ENCODE measurements around the gene ROR1. TPM values are rescaled to one million over a fixed set of nuclear protein-coding genes. Genes with fewer than 3 reads are reported as not detected.

Gene ROR1
- total RNA-seq, 2 experiments from 2014 or later, result 0.47 to 1.4 TPM

GRCh38 chr1:63804829-63805484 is 31.1 kb downstream of the ROR1 start:
- Histone ChIP-seq H3K4me1 (ENCODE audit: insufficient read depth, low read length, poor library complexity, severe bottlenecking) (peaks cover 4% of the 10 kb centered on the region), H3K9me3 (ENCODE audit: low read length) (0 out of 2 replicates have a peak, but pooled peaks cover 5% of the 10 kb centered on the region), H3K27ac (ENCODE audit: low read depth, low read length, poor library complexity, severe bottlenecking) (no peak overlapping the region), H4K20me1 (ENCODE audit: insufficient read depth, low read length) (no peaks in the 10 kb centered on the region), H3K79me2 (ENCODE audit: insufficient read depth, low read depth, low read length) (no peaks in the 10 kb centered on the region), H3K4me2 (ENCODE audit: low read length) (no peak overlapping the region), H3K4me3 (ENCODE audit: low read depth, low read length, poor library complexity, severe bottlenecking) (no peak overlapping the region), H2AFZ (ENCODE audit: low read length) (no peak overlapping the region), H3K36me3 (ENCODE audit: insufficient read depth, low read length) (no peaks in the 10 kb centered on the region), H3K9me2 (ENCODE audit: insufficient read depth, low read length) (no peaks in the 10 kb centered on the region)
- no peak for TF ChIP-seq EZH2phosphoT487 (IDR thresholded peaks at IDR 0.05; ENCODE audit: borderline replicate concordance, low read depth, low read length)
- no peak for TF ChIP-seq CTCF (conservative IDR thresholded peaks at IDR 0.05; ENCODE audit: low read length)
- ChIA-PET POLR2A (no interaction called here), CTCF (ENCODE audit: unreplicated experiment) (no interaction called here)
- no peak for DNase-seq (ENCODE audit: low spot score)
- intact Hi-C loops (cut with micrococcal nuclease; ENCODE audit: unreplicated experiment), result no loop called here
- BruUV-seq (replicated peaks), result no TSS peak

GRCh38 chr1:63807046-63807445 is 33.2 kb downstream of the ROR1 start:
- Histone ChIP-seq H2AFZ (ENCODE audit: low read length) (no peak overlapping the region), H3K27ac (ENCODE audit: low read depth, low read length, poor library complexity, severe bottlenecking) (no peak overlapping the region), H3K4me1 (ENCODE audit: insufficient read depth, low read length, poor library complexity, severe bottlenecking) (peaks cover 4% of the 10 kb centered on the region), H4K20me1 (ENCODE audit: insufficient read depth, low read length) (no peaks in the 10 kb centered on the region), H3K36me3 (ENCODE audit: insufficient read depth, low read length) (no peaks in the 10 kb centered on the region), H3K4me2 (ENCODE audit: low read length) (no peak overlapping the region), H3K9me3 (ENCODE audit: low read length) (0 out of 2 replicates have a peak, but pooled peaks cover 5% of the 10 kb centered on the region), H3K4me3 (ENCODE audit: low read depth, low read length, poor library complexity, severe bottlenecking) (no peak overlapping the region), H3K9me2 (ENCODE audit: insufficient read depth, low read length) (no peaks in the 10 kb centered on the region), H3K79me2 (ENCODE audit: insufficient read depth, low read depth, low read length) (no peaks in the 10 kb centered on the region)
- intact Hi-C loops (cut with micrococcal nuclease; ENCODE audit: unreplicated experiment), result no loop called here
- no peak for DNase-seq (ENCODE audit: low spot score)
- ChIA-PET CTCF (ENCODE audit: unreplicated experiment) (no interaction called here), POLR2A (no interaction called here)
- TF ChIP-seq CTCF (conservative IDR thresholded peaks at IDR 0.05; ENCODE audit: low read length), result no peak
- no peak for TF ChIP-seq EZH2phosphoT487 (IDR thresholded peaks at IDR 0.05; ENCODE audit: borderline replicate concordance, low read depth, low read length)
- no TSS peak for BruUV-seq (replicated peaks)

- Histone ChIP-seq H2AFZ (ENCODE audit: low read length) (no peak overlapping the region), H3K4me1 (ENCODE audit: insufficient read depth, low read length, poor library complexity, severe bottlenecking) (no peaks in the 10 kb centered on the region), H3K4me2 (ENCODE audit: low read length) (no peak overlapping the region), H3K4me3 (ENCODE audit: low read depth, low read length, poor library complexity, severe bottlenecking) (no peak overlapping the region), H3K9me2 (ENCODE audit: insufficient read depth, low read length) (no peaks in the 10 kb centered on the region), H3K79me2 (ENCODE audit: insufficient read depth, low read depth, low read length) (no peaks in the 10 kb centered on the region), H3K36me3 (ENCODE audit: insufficient read depth, low read length) (no peaks in the 10 kb centered on the region), H3K27ac (ENCODE audit: low read depth, low read length, poor library complexity, severe bottlenecking) (no peak overlapping the region), H4K20me1 (ENCODE audit: insufficient read depth, low read length) (no peaks in the 10 kb centered on the region), H3K9me3 (ENCODE audit: low read length) (0 out of 2 replicates have a peak, but pooled peaks cover 5% of the 10 kb centered on the region)
- ChIA-PET POLR2A (no interaction called here), CTCF (ENCODE audit: unreplicated experiment) (no interaction called here)
- intact Hi-C loops (cut with micrococcal nuclease; ENCODE audit: unreplicated experiment), result no loop called here
- BruUV-seq (replicated peaks), result no TSS peak
- TF ChIP-seq EZH2phosphoT487 (IDR thresholded peaks at IDR 0.05; ENCODE audit: borderline replicate concordance, low read depth, low read length) (no peak), CTCF (conservative IDR thresholded peaks at IDR 0.05; ENCODE audit: low read length) (no peak)
- no peak for DNase-seq (ENCODE audit: low spot score)
These were observed 37.2 kb downstream of the ROR1 start for GRCh38 chr1:63810936-63811469.

Data from OCI-LY7 (cell line).